ENCODE data around the gene ADRA2B.

Gene ADRA2B

DNA sequence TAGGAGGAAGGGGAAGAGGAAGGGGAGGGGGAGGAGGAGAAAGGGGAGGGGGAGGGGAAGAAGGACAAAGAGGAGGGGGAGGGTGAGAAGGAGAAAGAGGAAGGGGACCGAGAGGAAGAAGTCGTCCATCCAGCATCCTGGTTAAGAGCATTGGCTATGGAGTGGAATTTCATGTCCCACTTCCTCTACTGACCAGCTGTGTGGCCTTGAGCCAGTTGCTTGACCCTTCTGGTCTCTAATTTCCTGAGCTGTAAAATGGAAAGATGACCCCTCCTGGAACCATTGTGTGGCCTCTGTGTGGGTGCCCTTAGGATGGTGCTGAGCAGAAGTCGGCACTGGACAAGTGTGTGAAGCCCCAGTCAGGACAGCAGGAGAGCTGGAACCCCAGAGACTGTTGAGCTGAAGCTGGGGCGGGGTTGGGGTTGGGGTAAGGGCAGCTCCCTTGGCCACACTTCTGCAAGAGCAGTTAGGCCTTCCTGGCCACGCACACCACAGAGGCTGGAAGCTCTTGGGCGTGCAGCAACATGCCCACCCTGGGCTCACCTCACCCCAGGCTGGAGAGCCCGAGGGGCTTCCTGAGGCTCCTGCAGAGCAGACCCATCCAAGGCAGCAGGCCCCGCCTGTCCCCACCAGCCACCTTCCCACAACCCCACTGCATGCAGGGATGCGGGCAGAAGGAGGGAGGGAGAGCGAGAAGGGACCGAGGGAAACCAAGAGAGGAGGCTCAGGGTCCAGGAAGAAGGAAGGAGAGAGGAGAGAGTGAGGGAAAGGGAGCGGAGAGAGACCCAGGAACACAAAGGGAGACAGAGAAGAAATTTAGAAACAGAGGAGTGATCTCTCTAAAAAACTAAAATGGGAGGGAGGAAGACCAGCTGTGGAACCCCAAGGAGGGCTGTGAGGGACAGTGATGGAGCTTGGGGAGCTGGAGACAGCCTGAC lies 16.2 kb downstream of the ADRA2B start:
- Histone ChIP-seq H3K36me3 (ENCODE audit: insufficient read depth, low read length) (no peaks in the 10 kb centered on the region; the same call in 1 of the 2 replicates), H3K27me3 (ENCODE audit: insufficient read depth, low read length) (peaks cover 14% of the 10 kb centered on the region; the same call in 1 of the 2 replicates), H3F3A (ENCODE audit: insufficient read depth, low read length) (no peaks in the 10 kb centered on the region), H3K27ac (ENCODE audit: low read depth, low read length, poor library complexity, severe bottlenecking) (no peak overlapping the region), H3K4me1 (ENCODE audit: insufficient read depth, low read length, severe bottlenecking) (no peaks in the 10 kb centered on the region), H3K9ac (ENCODE audit: low read length) (no peak overlapping the region), H3K4me3 (ENCODE audit: low read depth, low read length, poor library complexity, severe bottlenecking) (no peak overlapping the region), H3K9me2 (ENCODE audit: low read depth, low read length) (no peaks in the 10 kb centered on the region), H3K79me2 (ENCODE audit: insufficient read depth, low read length) (no peaks in the 10 kb centered on the region), H3K4me2 (ENCODE audit: low read length) (no peak overlapping the region), H4K20me1 (ENCODE audit: insufficient read depth, low read length) (no peaks in the 10 kb centered on the region), H2AFZ (ENCODE audit: low read length) (no peak overlapping the region), H3K9me3 (ENCODE audit: low read length) (peaks cover under 1% of the 10 kb centered on the region; the same call in 1 of the 2 replicates)
- TF ChIP-seq EZH2 (IDR thresholded peaks at IDR 0.05; ENCODE audit: borderline replicate concordance, low read length) = no peak
- TF ChIP-seq, protein P1, sequence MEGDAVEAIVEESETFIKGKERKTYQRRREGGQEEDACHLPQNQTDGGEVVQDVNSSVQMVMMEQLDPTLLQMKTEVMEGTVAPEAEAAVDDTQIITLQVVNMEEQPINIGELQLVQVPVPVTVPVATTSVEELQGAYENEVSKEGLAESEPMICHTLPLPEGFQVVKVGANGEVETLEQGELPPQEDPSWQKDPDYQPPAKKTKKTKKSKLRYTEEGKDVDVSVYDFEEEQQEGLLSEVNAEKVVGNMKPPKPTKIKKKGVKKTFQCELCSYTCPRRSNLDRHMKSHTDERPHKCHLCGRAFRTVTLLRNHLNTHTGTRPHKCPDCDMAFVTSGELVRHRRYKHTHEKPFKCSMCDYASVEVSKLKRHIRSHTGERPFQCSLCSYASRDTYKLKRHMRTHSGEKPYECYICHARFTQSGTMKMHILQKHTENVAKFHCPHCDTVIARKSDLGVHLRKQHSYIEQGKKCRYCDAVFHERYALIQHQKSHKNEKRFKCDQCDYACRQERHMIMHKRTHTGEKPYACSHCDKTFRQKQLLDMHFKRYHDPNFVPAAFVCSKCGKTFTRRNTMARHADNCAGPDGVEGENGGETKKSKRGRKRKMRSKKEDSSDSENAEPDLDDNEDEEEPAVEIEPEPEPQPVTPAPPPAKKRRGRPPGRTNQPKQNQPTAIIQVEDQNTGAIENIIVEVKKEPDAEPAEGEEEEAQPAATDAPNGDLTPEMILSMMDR (IDR thresholded peaks at IDR 0.05; ENCODE audit: low read length) = no peak

DNA sequence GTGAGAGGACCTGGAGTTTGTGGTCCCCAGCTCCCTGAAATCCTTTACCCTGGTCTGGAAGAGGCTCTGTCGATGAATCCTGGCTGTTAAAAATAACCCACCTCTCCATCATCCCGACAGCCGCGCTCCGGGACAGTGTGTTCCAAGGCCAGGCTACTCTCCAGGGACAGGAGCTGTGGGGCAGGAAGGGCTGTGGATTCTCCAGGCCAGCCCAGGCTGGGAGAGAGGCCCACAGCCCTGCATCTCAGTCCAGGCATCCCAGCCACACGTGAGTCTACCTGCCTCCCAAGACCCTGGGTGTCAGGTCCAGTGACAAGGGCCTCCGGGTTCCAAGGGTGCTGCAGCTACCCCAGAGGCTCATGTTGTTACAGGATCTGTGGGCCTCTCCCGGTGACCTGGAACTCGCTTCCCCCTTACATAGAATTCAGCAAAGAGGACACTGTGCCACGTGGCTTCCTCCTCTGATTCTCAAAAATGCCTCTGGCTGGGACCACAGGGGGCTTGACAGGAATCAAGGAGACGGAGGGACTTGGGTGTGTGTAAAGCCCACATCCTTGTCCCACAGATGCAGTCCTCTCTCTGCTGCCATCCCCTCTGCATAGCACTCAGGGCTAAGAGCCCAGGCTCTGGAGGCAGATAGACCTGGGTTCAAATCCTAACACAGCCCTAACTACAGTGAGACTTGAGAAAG lies 17.3 kb downstream of the ADRA2B start:
- Histone ChIP-seq H3F3A (ENCODE audit: insufficient read depth, low read length) (no peaks in the 10 kb centered on the region), H3K9ac (ENCODE audit: low read length) (no peak overlapping the region), H3K9me2 (ENCODE audit: low read depth, low read length) (no peaks in the 10 kb centered on the region), H3K27me3 (ENCODE audit: insufficient read depth, low read length) (peaks cover 12% of the 10 kb centered on the region; the same call in 1 of the 2 replicates), H3K4me1 (ENCODE audit: insufficient read depth, low read length, severe bottlenecking) (no peaks in the 10 kb centered on the region), H2AFZ (ENCODE audit: low read length) (no peak overlapping the region), H3K36me3 (ENCODE audit: insufficient read depth, low read length) (no peaks in the 10 kb centered on the region), H4K20me1 (ENCODE audit: insufficient read depth, low read length) (no peaks in the 10 kb centered on the region), H3K27ac (ENCODE audit: low read depth, low read length, poor library complexity, severe bottlenecking) (no peak overlapping the region), H3K9me3 (ENCODE audit: low read length) (no peaks in the 10 kb centered on the region), H3K4me3 (ENCODE audit: low read depth, low read length, poor library complexity, severe bottlenecking) (no peak overlapping the region), H3K79me2 (ENCODE audit: insufficient read depth, low read length) (no peaks in the 10 kb centered on the region), H3K4me2 (ENCODE audit: low read length) (no peak overlapping the region)
- no peak for TF ChIP-seq EZH2 (IDR thresholded peaks at IDR 0.05; ENCODE audit: borderline replicate concordance, low read length)
- TF ChIP-seq, protein P1 (IDR thresholded peaks at IDR 0.05; ENCODE audit: low read length) = no peak

DNA sequence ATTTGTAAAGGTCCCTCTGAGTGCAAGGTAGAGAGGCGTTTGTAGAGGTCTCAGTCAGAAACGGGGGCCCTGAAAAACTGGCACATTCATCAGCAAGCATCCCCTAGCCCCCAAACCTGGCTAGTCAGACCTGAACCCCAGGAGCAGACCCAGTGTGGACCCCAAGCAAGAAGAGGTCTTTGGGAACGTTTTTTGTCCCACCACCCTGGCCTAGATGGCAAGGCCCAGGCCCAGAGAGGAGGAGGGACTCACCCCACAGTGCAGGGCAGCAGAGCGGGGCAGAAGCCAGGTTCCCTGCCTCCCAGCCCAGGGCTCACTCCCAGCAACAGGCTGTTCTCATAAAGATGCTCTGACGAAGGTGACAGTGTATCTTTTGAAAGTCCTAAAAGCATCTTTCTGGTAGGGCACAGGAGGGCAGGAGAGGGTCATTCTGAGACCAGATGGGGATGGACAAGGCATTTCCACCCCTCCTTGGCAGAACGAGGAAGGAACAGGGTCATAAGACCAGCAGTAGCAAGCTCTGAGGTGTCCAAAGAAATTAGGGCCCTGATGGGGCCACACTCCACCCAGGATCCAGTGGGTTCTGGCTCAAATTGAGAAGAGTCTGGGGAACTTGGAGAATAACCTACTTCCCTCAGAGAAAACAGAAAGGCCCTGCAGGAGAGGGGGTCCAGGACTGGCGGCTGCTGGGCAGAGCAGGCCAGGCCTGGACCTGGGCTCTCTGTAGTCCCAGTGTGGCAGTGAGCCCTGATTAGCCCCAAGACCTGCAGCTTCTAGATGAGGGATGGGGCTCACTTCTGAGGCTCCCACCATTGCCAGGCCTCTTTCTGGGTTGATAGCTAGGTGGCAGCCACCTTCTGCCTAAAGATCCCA lies 18.2 kb downstream of the ADRA2B start:
- Histone ChIP-seq H3K27me3 (ENCODE audit: insufficient read depth, low read length) (peaks cover 10% of the 10 kb centered on the region; the same call in 1 of the 2 replicates), H2AFZ (ENCODE audit: low read length) (no peak overlapping the region), H3K27ac (ENCODE audit: low read depth, low read length, poor library complexity, severe bottlenecking) (no peak overlapping the region), H3K9me2 (ENCODE audit: low read depth, low read length) (no peaks in the 10 kb centered on the region), H4K20me1 (ENCODE audit: insufficient read depth, low read length) (no peaks in the 10 kb centered on the region), H3K36me3 (ENCODE audit: insufficient read depth, low read length) (no peaks in the 10 kb centered on the region), H3K9ac (ENCODE audit: low read length) (no peak overlapping the region), H3K4me3 (ENCODE audit: low read depth, low read length, poor library complexity, severe bottlenecking) (no peak overlapping the region), H3K4me2 (ENCODE audit: low read length) (no peak overlapping the region), H3F3A (ENCODE audit: insufficient read depth, low read length) (no peaks in the 10 kb centered on the region), H3K9me3 (ENCODE audit: low read length) (no peaks in the 10 kb centered on the region), H3K4me1 (ENCODE audit: insufficient read depth, low read length, severe bottlenecking) (no peaks in the 10 kb centered on the region), H3K79me2 (ENCODE audit: insufficient read depth, low read length) (no peaks in the 10 kb centered on the region)
- TF ChIP-seq, protein P1 (IDR thresholded peaks at IDR 0.05; ENCODE audit: low read length) = no peak
- no peak for TF ChIP-seq EZH2 (IDR thresholded peaks at IDR 0.05; ENCODE audit: borderline replicate concordance, low read length)

Measured in OCI-LY1 (cell line).